ENCODE results near the gene ZNF862.
A peak's percentile ranks its signal among the peaks of the same experiment; 100 is the strongest.

ZNF862 gene

DNA sequence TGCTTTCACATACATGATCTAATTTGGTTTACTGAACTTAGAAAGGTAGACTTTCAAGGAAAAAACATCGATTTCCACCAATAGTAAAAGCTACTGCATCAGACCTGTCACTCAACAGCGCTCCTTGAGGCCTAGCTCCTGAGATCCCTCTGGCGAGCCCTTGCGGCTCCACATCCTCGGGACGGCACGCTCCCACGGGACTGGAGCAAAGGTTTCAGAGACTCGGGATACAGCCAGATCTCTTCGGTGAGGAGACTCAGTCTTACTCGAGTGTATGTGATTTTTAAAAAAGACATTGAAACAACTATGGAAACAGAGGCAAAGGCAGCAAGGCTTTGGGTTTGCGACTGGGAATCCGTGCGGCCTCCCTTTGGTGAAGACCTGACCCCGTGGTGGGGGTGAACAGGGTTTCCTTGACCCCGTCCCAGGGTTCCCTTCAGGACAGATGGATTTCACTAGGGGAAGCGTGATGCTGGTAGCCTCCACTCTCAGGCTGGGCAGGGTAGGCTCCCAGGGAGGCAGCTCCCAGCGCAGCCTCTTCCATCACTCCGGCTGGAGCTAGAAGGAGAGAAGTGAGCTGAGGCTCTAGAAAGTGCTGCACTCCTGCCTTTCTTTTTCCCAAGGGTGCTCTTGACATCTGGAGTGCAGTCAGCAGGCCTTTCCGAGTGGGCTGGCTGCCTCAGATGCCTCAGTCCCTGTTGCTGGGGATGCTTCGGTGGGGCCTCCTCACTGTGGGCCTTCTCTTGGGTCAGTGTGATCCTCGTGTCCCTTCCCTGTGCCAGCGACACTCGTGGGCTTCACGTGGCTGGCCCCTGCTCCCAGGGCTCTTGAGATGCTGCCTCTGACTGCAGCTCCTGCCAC lies 29.8 kb downstream of the ZNF862 start:
- H3K4me3 ChIP-seq (ENCODE audit: low read length, poor library complexity, severe bottlenecking), result no peak overlapping the region
- H3K4me1 ChIP-seq (ENCODE audit: insufficient read depth, low read length, poor library complexity, severe bottlenecking), result peaks cover 83% of the 10 kb centered on the region
- H3K36me3 ChIP-seq (ENCODE audit: insufficient read depth, low read length), result no peaks in the 10 kb centered on the region
- H3F3A ChIP-seq (ENCODE audit: low read depth), result peaks cover 11% of the 10 kb centered on the region
- no peaks in the 10 kb centered on the region for H3K27me3 ChIP-seq (ENCODE audit: insufficient read depth, low read length, poor library complexity, severe bottlenecking)
- no peak overlapping the region for H3K4me2 ChIP-seq (ENCODE audit: low read depth, low read length, poor library complexity, severe bottlenecking)
- H2AFZ ChIP-seq (ENCODE audit: low read length), result no peak overlapping the region
- no peaks in the 10 kb centered on the region for H3K9me3 ChIP-seq (ENCODE audit: insufficient read depth, low read depth, low read length)
- H3K79me2 ChIP-seq (ENCODE audit: insufficient read depth, low read length), result no peaks in the 10 kb centered on the region
- H3K9ac ChIP-seq (ENCODE audit: low read depth, low read length, poor library complexity, severe bottlenecking), result no peak overlapping the region
- H3K9me2 ChIP-seq (replicated peaks; ENCODE audit: low read depth, low read length), result no peaks in the 10 kb centered on the region
- H4K20me1 ChIP-seq (ENCODE audit: insufficient read depth, low read length, poor library complexity, severe bottlenecking), result no peaks in the 10 kb centered on the region
- TF ChIP-seq EZH2phosphoT487 (IDR thresholded peaks at IDR 0.05; ENCODE audit: borderline replicate concordance), result no peak
- TF ChIP-seq CTCF (conservative IDR thresholded peaks at IDR 0.05; ENCODE audit: low read length), result no peak

- no peaks in the 10 kb centered on the region for H3K9me2 ChIP-seq (replicated peaks; ENCODE audit: low read depth, low read length)
- H3K4me2 ChIP-seq (ENCODE audit: low read depth, low read length, poor library complexity, severe bottlenecking), result peak overlapping the region; percentile 63
- no peak overlapping the region for H2AFZ ChIP-seq (ENCODE audit: low read length)
- no peaks in the 10 kb centered on the region for H3K36me3 ChIP-seq (ENCODE audit: insufficient read depth, low read length)
- H3K79me2 ChIP-seq (ENCODE audit: insufficient read depth, low read length), result no peaks in the 10 kb centered on the region
- H3K27me3 ChIP-seq (ENCODE audit: insufficient read depth, low read length, poor library complexity, severe bottlenecking), result no peaks in the 10 kb centered on the region
- H3K4me1 ChIP-seq (ENCODE audit: insufficient read depth, low read length, poor library complexity, severe bottlenecking), result peaks cover 82% of the 10 kb centered on the region
- no peak overlapping the region for H3K4me3 ChIP-seq (ENCODE audit: low read length, poor library complexity, severe bottlenecking)
- TF ChIP-seq CTCF (conservative IDR thresholded peaks at IDR 0.05; ENCODE audit: low read length) (no peak), EZH2phosphoT487 (IDR thresholded peaks at IDR 0.05; ENCODE audit: borderline replicate concordance) (no peak)
- H4K20me1 ChIP-seq (ENCODE audit: insufficient read depth, low read length, poor library complexity, severe bottlenecking), result no peaks in the 10 kb centered on the region
- peak overlapping the region; percentile 42 for H3K9ac ChIP-seq (ENCODE audit: low read depth, low read length, poor library complexity, severe bottlenecking)
- H3K9me3 ChIP-seq (ENCODE audit: insufficient read depth, low read depth, low read length), result no peaks in the 10 kb centered on the region
- peaks cover 11% of the 10 kb centered on the region for H3F3A ChIP-seq (ENCODE audit: low read depth)
Observed at GRCh38 chr7:149868623-149869290, 30.6 kb downstream of the ZNF862 start.

DNA sequence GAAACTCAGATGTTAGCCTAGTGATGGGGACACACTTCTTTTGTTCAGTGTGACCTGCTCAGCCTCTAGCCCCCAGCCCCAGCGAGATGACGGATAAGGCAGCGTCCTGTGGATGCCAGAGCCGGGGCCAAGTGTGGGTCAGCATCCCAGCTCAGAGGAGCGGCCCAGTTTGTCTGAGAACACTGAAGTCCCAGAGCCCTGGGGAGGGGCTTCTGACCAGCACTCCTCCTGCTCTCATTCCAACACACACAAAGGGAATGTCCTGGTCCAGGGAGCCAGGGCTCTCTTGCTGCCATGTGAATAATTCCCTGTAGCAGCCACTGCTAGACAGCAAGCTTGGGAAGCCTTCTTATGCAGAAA lies 31.1 kb downstream of the ZNF862 start:
- peak overlapping the region; percentile 40 for H3K4me3 ChIP-seq (ENCODE audit: low read length, poor library complexity, severe bottlenecking)
- peaks cover 80% of the 10 kb centered on the region for H3K4me1 ChIP-seq (ENCODE audit: insufficient read depth, low read length, poor library complexity, severe bottlenecking)
- H3K79me2 ChIP-seq (ENCODE audit: insufficient read depth, low read length), result peaks cover 3% of the 10 kb centered on the region; the same call in 1 of the 2 replicates
- TF ChIP-seq CTCF (conservative IDR thresholded peaks at IDR 0.05; ENCODE audit: low read length) (no peak), EZH2phosphoT487 (IDR thresholded peaks at IDR 0.05; ENCODE audit: borderline replicate concordance) (no peak)
- H3K36me3 ChIP-seq (ENCODE audit: insufficient read depth, low read length), result no peaks in the 10 kb centered on the region
- peaks cover 11% of the 10 kb centered on the region for H3F3A ChIP-seq (ENCODE audit: low read depth)
- H2AFZ ChIP-seq (ENCODE audit: low read length), result no peak overlapping the region
- no peaks in the 10 kb centered on the region for H3K9me2 ChIP-seq (replicated peaks; ENCODE audit: low read depth, low read length)
- H3K4me2 ChIP-seq (ENCODE audit: low read depth, low read length, poor library complexity, severe bottlenecking), result peak overlapping the region; percentile 63
- no peaks in the 10 kb centered on the region for H3K9me3 ChIP-seq (ENCODE audit: insufficient read depth, low read depth, low read length)
- H3K9ac ChIP-seq (ENCODE audit: low read depth, low read length, poor library complexity, severe bottlenecking), result peak overlapping the region; percentile 42
- H3K27me3 ChIP-seq (ENCODE audit: insufficient read depth, low read length, poor library complexity, severe bottlenecking), result no peaks in the 10 kb centered on the region
- H4K20me1 ChIP-seq (ENCODE audit: insufficient read depth, low read length, poor library complexity, severe bottlenecking), result no peaks in the 10 kb centered on the region
